GM18507 (cell line): ENCODE measurements around the gene ARFGAP1.
A peak's percentile ranks its signal among the peaks of the same experiment; 100 is the strongest.

Experiments
- DNase-seq: peaks from one replicate; pipeline ENCODE4 v3.0.0; 2011; ENCODE audit warnings: low read depth; ENCODE audit not compliant: insufficient read length; ENCODE audit errors: extremely low spot score
- FAIRE-seq: peaks from 2 replicates; lab custom pipeline; 2011; peaks lifted over from hg19 to GRCh38; lab: Jason Lieb, UNC

ARFGAP1 gene

GRCh38 chr20:63272105-63273058 is at the start of gene ARFGAP1:
Gene ARFGAP1 (plus strand): TSS chr20:63272813. CDS start chr20:63275581, 2,768 bp downstream.
- FAIRE-seq (peak; percentile 78), DNase-seq (peak; percentile 96)

GRCh38 chr20:63223121-63223825 is 49.3 kb upstream of the ARFGAP1 start:
- DNase-seq (no peak), FAIRE-seq (peak; percentile 73)

- FAIRE-seq (no peak), DNase-seq (no peak)
Measured at GRCh38 chr20:63223826-63224207, 48.8 kb upstream of the ARFGAP1 start.

- DNase-seq: no peak
- FAIRE-seq: no peak
Measured at GRCh38 chr20:63224412-63225081, 48.1 kb upstream of the ARFGAP1 start.

GRCh38 chr20:63225082-63225454 is 47.5 kb upstream of the ARFGAP1 start:
- no peak for DNase-seq
- FAIRE-seq: no peak

GRCh38 chr20:63226042-63226943 is 46.3 kb upstream of the ARFGAP1 start:
- no peak for FAIRE-seq
- DNase-seq: no peak

- FAIRE-seq (no peak), DNase-seq (no peak)
Measured at GRCh38 chr20:63227260-63227659, 45.4 kb upstream of the ARFGAP1 start.

- DNase-seq (no peak), FAIRE-seq (no peak)
Measured at GRCh38 chr20:63228806-63229205, 43.8 kb upstream of the ARFGAP1 start.

GRCh38 chr20:63230800-63231268 is 41.8 kb upstream of the ARFGAP1 start:
- FAIRE-seq: no peak
- no peak for DNase-seq

- FAIRE-seq (peak; percentile 33), DNase-seq (no peak)
Measured at GRCh38 chr20:63232235-63233060, 40.2 kb upstream of the ARFGAP1 start.

- FAIRE-seq: no peak
- no peak for DNase-seq
Measured at GRCh38 chr20:63233061-63233344, 39.6 kb upstream of the ARFGAP1 start.

- FAIRE-seq (no peak), DNase-seq (no peak)
Measured at GRCh38 chr20:63233924-63234323, 38.7 kb upstream of the ARFGAP1 start.

GRCh38 chr20:63234693-63235398 is 37.8 kb upstream of the ARFGAP1 start:
- DNase-seq (no peak), FAIRE-seq (peak; percentile 60)

- FAIRE-seq: no peak
- no peak for DNase-seq
Measured at GRCh38 chr20:63235399-63235983, 37.1 kb upstream of the ARFGAP1 start, which contains the start of gene BIRC7. Gene BIRC7 (plus strand): TSS chr20:63235905. CDS start chr20:63236097, 192 bp downstream.

GRCh38 chr20:63236116-63236837 is 36.3 kb upstream of the ARFGAP1 start:
- FAIRE-seq (no peak), DNase-seq (no peak)

- DNase-seq (no peak), FAIRE-seq (no peak)
Measured at GRCh38 chr20:63238031-63238430, 34.6 kb upstream of the ARFGAP1 start.
